Lower leg skin (tissue), 3 donors: ENCODE measurements around the gene LIMK2.

Experiments
- CTCF ChIP-seq, 3 donors: fragments of 450-650 bp; IDR thresholded peaks; one replicate each; pipeline ENCODE4 v1.5.1; 2016; ENCODE audit warnings: antibody characterized with exemption in 3 of 3, mild to moderate bottlenecking in 3 of 3, moderate library complexity in 2 of 3
- POLR2A ChIP-seq, 2 donors: fragments of 450-650 bp; IDR thresholded peaks; one replicate each; pipeline ENCODE4 v1.6.1; 2016 to 2017; ENCODE audit warnings: antibody characterized with exemption in 2 of 2, mild to moderate bottlenecking in 1 of 2, moderate library complexity in 1 of 2

- TF ChIP-seq CTCF (IDR thresholded peaks at IDR 0.05), result no peak
- no peak for TF ChIP-seq POLR2A (IDR thresholded peaks at IDR 0.05)
Measured at GRCh38 chr22:31279821-31280505, 67.9 kb downstream of the LIMK2 start.
